Epidermal melanocyte (primary cell): ENCODE data around the gene MED9.
A peak's percentile ranks its signal among the peaks of the same experiment; 100 is the strongest.

Experiments
- DNase-seq: peaks from one replicate; pipeline ENCODE4 v3.0.0; 2011; ENCODE audit warnings: low spot score; ENCODE audit not compliant: insufficient read length

The MED9 gene

DNA sequence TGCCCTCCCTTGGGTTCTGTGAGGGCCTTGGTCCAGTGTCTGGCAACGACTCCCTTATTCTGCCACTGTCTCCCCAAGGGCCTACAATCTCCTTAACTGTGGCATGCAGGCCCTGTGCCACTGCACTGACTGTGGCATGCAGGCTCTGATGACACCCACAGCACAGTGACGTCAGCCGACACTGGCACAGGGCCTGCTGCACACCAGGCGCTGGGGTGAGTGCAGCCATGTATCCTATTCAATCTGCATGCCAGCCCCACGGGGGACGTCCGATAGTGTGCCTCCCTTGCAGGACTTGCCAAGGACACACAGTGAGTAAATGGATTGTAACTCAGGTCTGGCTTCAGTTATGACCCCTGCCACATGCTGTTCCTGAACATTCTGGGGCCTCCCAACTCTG is 59.2 kb downstream of the MED9 start:
- peak; percentile 64 for DNase-seq

DNA sequence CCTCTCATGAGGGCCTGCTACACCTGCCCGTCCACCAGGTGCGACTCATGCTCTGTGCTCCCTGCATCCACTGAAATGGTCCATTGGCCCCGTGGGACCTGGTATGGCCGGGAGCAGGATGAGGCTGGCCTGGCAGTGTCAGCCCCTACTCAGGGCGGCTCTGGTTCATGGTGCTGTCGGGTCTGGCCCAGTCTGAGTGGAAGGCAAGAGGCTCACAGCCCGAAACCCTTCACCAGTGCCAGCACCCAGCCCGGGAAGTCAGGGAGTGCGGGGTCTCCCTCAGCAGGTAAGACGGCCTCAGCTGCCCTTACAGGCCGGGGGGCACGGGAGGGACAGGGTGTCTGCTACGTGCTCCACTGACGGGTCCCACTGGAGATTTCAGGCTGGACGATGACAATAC is 59.9 kb downstream of the MED9 start:
- no peak for DNase-seq

DNA sequence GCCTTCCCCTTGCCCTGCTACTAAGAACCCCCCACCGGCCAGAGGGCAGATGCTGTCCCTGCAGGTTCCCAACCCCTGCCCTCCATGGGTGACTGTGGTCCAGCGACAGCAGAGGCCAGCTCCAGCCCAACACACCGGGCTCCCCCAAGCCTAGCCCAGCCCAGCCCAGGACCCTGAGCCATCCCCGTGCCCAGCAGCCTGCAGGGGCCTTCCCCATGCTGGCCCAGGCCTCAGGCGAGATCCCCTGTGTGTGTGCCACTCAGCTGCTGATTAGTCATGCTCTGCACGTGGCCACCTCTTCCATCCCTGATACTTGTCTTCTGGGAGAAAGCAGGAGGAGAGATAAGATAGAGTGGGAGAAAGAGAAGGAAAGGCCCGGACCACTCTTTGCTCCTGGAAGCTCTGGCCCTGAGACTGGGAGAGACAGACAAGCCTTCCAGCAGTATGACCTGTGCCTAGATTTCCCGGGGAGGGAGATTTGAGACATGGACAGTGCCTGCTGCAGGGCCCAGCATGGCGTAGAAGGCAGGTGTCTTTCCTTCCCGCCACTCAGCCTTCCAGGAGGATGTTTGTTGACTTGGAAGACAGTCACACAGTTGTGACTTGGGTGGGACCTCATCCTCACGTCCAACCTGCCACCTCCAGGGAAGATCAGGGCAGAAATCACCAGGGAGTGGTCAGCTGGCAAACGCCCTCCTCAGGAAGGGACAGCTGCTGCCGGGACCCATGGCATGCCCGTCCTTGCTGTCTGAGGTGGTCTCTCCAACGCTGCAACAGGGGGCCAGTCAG is 60.7 kb downstream of the MED9 start:
- no peak for DNase-seq

DNA sequence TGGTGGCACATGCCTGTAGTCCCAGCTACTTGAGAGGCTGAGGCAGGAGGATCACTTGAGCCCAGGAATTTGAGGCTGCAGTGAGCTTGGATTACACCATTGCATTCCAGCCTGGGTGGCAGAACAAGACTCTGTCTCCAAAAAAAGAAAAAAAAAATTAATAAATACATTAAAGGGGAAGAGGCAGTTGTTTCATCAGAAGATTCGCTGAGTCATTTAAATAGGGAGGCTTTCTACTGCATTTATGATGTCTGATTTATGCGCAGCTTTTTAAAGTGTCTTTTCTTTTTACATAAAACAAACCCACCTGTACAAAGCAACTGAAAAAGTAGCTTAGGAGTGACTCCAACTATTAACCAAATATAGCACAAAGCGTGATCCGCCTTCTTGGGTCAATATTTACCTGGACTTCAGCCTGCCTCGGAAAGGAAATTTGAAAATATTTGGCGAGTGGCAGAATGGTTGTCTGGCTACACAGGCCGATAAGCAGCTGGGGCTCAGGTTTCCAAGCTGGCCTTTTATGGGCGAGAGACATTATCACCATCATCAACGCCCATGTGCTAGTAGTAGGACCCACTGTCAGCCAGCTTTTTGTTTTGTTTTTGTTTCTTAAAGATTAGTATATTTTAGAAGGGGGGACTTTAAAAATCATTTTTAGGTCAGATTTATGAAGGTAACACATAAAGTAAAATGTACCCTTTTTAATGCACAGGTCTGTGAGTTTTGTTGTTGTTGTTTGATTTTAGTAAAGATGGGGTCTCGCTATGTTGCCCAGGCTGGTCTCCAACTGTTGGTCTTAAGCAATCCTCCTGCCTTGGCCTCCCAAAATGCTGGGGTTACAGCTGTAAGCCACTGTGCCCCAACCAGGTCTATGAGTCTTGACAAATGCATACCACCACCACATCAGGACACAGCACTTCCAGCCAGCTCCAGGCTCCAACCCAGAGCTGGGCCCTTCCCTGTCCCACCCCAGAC is 61.9 kb downstream of the MED9 start:
- no peak for DNase-seq

DNA sequence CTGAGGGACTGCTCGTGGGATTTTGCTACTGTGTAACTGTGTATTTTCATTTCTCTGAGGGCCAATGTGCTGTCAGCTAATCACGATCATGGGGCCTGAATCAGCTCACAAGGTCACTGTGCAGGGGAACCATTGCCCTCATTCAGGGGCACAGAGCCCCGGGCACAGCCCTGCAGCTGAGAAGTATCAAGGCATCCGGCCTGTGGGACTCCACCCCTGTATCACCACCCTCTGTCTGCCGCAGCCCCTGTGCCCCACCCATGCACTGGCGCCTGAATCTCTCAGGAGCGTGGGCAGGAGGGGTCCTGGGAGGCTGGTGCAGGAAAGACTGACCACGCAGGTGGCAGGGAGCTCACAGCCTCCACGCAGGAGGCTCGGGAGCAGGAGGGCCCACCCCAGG is 62.8 kb downstream of the MED9 start:
- DNase-seq: no peak

DNA sequence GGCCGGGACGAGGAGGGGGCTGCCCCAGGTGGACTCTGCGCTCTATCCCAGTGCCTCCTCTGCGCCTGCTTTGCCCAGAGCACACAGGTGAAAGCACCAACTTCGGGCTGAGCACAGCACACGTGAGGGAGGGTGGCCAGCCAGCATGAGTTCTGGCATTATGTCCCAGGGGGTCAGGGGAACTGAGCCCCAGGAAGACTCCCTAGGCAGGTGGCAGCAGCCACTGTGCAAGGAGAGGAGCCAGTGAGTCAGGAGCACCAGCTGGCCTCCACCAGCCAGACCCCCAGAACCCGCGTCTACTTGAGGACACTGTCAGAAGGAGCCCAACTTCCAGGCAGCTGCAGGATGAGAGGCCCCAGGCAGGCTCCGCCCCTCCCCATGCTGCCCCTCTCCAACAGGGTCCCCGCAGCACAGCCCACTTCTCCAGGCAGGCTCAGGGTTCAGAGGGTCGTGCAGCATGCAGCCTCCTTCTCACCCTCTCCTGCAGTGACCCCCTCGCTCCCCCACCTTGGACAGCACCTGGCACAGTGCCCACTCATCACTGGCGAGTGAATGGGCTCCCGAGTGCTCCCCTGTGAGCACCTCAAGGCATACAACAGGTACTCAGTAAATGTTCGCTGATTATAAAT is 63.6 kb downstream of the MED9 start:
- DNase-seq: no peak

DNA sequence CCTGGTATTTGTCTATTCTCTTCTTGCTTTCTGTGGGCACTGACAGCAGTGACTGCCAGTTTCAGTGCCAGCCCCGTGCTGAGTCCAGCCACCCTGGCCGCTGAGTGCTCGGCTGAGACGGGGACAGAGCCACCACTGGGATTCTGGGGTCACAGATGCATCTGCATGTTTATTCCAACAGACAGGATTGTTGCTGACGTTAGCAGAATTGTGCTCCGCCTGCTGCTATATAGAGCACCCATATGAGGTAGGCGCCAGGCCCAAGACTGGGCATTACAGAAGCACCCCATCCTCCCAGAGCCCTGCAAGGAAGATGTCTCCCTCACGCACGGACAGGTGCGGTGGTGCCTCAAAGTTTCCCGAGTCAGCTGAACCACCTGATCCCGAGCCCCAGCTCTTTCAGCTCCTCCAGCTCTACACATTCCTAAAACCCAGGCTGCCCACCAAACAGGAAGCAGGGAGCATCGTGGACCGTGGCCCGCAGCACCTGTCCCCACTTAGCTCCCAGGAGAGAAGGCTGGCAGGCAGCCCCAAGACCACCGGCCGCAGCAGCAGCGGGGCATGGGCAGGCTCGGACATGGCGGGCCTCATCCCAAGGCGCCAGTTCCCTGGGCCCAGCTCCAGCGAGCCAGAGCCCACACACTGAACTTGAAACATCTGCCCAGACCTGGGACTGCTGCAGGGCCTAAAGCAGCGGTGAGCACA is 64.3 kb downstream of the MED9 start:
- no peak for DNase-seq

DNA sequence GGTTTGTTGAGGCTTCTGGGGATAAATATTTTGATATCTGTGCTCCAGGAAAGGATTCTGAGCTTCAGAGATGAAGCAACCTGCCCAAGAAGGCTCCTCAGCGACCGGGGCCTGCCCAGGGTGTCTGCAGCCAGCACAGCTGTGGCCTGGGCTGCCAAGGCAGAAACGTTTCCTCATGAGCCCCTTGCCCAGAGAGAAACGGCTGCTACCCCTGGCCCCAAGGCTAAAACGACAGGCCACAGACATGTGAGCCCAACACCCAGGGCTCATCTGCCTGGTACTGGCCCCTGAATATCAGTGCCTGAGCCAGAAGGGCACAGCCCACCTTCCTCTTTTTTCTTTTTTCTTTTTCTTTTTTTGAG is 64.8 kb downstream of the MED9 start:
- DNase-seq: no peak
